Psoas muscle (tissue), 8 donors: Measurements from ENCODE around the gene JMJD1C. TPM values are rescaled to one million over a fixed set of nuclear protein-coding genes. Genes with fewer than 3 reads are reported as not detected.

Experiments used
- ATAC-seq, 4 donors: fragments of 200-7000 bp; cut with Tn5 transposase; one replicate each; pipeline ENCODE4 v1.9.1; 2020; ENCODE audit warnings: moderate library complexity in 3 of 4, mild to moderate bottlenecking in 2 of 4
- DNase-seq, 2 donors: peaks; one replicate each; pipeline ENCODE4 v3.0.0-alpha.2; 2020
- H3K27ac ChIP-seq: fragments of 200-600 bp; one replicate; pipeline ENCODE4 v1.8.0; 2022
- H3K27me3 ChIP-seq, 3 donors: fragments of 200-600 bp in 1 of 3; one replicate each; pipeline versions ENCODE4 v1.6.1 to v1.8.0; 2013 to 2022; ENCODE audit warnings: low read length in 2 of 3, mild to moderate bottlenecking in 2 of 3, moderate library complexity in 1 of 3; ENCODE audit not compliant: insufficient read depth in 3 of 3
- H3K36me3 ChIP-seq, 2 donors: fragments of 200-600 bp in 1 of 2; one replicate each; pipeline versions ENCODE4 v1.6.1 to v1.8.0; 2013 to 2022; ENCODE audit warnings: low read depth in 1 of 2, mild to moderate bottlenecking in 1 of 2, moderate library complexity in 1 of 2; ENCODE audit not compliant: insufficient read depth in 1 of 2
- H3K4me1 ChIP-seq: fragments of 200-600 bp; one replicate; pipeline ENCODE4 v1.8.0; 2022
- H3K4me3 ChIP-seq: fragments of 200-600 bp; one replicate; pipeline ENCODE4 v1.8.0; 2022; ENCODE audit warnings: mild to moderate bottlenecking
- H3K9me3 ChIP-seq: fragments of 200-600 bp; one replicate; pipeline ENCODE4 v1.8.0; 2022
- WGBS, 3 donors: extraction: QIAGEN DNeasy Blood & Tissue Kit; methylation state at CpG; one replicate each; pipeline versions ENCODE4 v1.1.6 to v1.1.7; 2013; 5-methylcytosine and 5-hydroxymethylcytosine counted together
- intact Hi-C, 2 donors: fragments of 100-400 bp; cut with DNase I; formaldehyde crosslinking; loops; one replicate each; pipeline versions ENCODE4 v1.11.0 to v1.14.2; 2022
- polyA plus RNA-seq, 3 donors: library from polyadenylated mRNA; stranded (reverse); fragments of 200-250 nt; gene quantifications; one replicate each; pipeline ENCODE4 v1.2.3, GENCODE V29; 2013
- total RNA-seq, 4 donors: library from RNA; stranded (reverse); fragmentation: NEBNext Ultra II Directional in 2 of 4; extraction: Animal tissue kit (Norgen Biotek cat#: 25700) in 2 of 4; gene quantifications; one replicate each; pipeline versions ENCODE4 v1.2.1 to v1.2.4, GENCODE V29; 2021 to 2023
- TF ChIP-seq, protein P1 (sequence below): fragments of 200-600 bp; IDR thresholded peaks from one replicate; pipeline ENCODE4 v1.8.0; 2022; ENCODE audit warnings: antibody characterized with exemption
- donor health status: healthy with polysubstance abuse.
- donor health status: DM: no; HTN: no; CAD: no; lungs with moderate emphysema.
- donor health status: Bipolar disorder and iron deficiency.
- donor health status: healthy.
- donor health status: DM: yes; HTN: yes; CAD: no.
- donor health status: DM: no; HTN: no; CAD: no.
- donor health status: DM: no; HTN: no; CAD: no.
- donor health status: DM: yes; HTN: yes; CAD: no.

The JMJD1C gene
- total and polyA plus RNA-seq, 7 donors: 17.5 to 74.4 (median 28.8) TPM

DNA sequence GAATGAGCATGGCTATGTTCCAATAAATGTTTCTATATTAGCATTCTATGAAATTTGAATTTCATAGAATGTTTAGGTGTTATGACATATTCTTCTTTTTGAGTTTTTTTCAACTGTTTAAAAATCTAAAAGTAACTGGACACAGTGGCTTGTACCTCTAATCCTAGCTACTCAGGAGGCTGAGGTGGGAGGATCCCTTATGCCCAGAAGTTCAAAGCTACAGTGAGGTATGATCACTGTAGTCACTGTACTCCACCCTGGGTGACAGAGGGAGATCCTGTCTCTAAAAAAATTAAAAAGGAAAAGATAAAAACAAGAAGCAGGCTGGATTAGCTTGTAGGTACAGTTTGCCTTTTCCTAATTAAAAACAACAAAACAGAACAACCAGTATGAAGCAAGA, 237.5 kb downstream of the JMJD1C start:
- TF ChIP-seq, protein P1, sequence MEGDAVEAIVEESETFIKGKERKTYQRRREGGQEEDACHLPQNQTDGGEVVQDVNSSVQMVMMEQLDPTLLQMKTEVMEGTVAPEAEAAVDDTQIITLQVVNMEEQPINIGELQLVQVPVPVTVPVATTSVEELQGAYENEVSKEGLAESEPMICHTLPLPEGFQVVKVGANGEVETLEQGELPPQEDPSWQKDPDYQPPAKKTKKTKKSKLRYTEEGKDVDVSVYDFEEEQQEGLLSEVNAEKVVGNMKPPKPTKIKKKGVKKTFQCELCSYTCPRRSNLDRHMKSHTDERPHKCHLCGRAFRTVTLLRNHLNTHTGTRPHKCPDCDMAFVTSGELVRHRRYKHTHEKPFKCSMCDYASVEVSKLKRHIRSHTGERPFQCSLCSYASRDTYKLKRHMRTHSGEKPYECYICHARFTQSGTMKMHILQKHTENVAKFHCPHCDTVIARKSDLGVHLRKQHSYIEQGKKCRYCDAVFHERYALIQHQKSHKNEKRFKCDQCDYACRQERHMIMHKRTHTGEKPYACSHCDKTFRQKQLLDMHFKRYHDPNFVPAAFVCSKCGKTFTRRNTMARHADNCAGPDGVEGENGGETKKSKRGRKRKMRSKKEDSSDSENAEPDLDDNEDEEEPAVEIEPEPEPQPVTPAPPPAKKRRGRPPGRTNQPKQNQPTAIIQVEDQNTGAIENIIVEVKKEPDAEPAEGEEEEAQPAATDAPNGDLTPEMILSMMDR: no peak
- Histone ChIP-seq H3K27me3 (no peaks in the 10 kb centered on the region), H3K36me3 (no peaks in the 10 kb centered on the region), H3K9me3 (no peaks in the 10 kb centered on the region), H3K27ac (no peak overlapping the region), H3K4me1 (peaks cover 19% of the 10 kb centered on the region), H3K4me3 (no peak overlapping the region)
- DNase-seq (no peak), ATAC-seq (no peak)
- intact Hi-C loops: no loop called here

DNA sequence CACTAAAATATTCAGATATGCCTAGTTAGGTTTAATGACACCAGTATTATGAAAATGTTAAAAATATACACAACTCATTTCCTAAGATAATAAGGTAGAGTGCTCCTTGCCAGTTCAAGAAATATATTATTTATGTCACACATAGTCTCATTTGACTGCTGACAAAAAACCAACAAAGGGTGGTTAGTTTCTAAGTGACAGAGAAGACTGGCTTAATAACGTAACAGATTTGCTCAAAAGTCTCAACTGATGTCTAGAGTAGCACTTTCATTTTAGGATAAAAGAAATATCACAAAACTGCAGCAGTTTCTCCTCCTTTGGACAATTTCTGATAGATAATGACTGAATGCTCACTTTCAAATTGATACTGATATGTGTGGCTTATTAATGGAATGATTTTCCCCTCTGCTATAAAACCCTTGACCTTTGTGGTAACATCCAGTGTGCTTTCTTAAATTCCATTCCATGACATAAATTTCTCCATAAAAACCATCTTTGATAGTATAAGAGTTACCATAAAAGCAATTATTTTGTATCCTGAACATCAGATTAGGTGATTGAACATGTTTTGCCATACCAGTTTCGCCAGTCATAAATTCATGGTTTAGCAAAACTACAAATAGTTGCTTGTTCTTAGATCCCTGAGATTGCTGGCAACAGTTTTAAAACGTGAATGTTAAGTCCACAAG, 238.4 kb downstream of the JMJD1C start:
- H3K27ac ChIP-seq: no peak overlapping the region
- intact Hi-C loops: no loop called here
- H3K9me3 ChIP-seq: no peaks in the 10 kb centered on the region
- no peak overlapping the region for H3K4me3 ChIP-seq
- H3K4me1 ChIP-seq: peaks cover 16% of the 10 kb centered on the region
- no peaks in the 10 kb centered on the region for H3K27me3 ChIP-seq
- ATAC-seq (no peak), DNase-seq (no peak)
- WGBS, 3 donors: 63 to 76% (median 67%) methylated on average over 3 of the region's 3 CpGs
- TF ChIP-seq, protein P1: no peak
- H3K36me3 ChIP-seq: no peaks in the 10 kb centered on the region

DNA sequence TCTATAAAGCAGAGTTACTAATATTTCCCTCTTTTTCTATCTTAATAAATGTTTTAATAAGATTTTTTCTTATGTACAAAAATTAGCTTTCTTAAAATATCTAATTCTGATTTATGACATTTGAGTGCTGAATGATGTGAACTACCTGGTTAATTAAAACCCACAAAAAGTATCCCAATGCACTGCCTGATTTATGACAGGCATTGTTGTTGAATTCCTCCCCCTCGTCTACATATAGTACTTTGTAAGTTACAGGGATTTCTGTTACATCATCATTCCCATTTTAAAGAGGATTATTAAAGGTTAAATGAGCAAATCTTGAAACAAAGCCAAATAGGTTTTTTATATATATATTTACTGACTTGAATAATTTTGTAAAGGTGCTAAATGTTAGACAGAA, 241.5 kb downstream of the JMJD1C start:
- intact Hi-C loops: no loop called here
- no peaks in the 10 kb centered on the region for H3K27me3 ChIP-seq
- peaks cover 16% of the 10 kb centered on the region for H3K4me1 ChIP-seq

DNA sequence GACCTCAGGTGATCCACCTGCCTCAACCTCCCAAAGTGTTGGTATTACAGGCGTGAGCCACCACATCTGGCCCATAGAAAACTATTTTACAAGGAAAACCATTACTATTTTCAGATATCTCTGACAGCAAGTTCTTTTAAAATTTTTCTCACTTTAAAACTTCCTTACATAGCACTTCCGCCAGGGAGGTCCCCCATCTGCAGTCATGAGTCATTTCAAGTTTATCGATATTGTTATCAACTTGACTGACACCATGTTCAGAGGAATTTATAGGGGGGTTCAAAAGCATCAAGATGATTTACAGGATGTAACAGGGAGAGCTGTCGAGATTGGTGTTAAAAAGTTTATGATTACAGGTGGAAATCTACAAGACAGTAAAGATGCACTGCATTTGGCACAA, 243.8 kb downstream of the JMJD1C start:
- no peak for DNase-seq
- TF ChIP-seq, protein P1: no peak
- Histone ChIP-seq H3K27ac (no peak overlapping the region), H3K27me3 (no peaks in the 10 kb centered on the region), H3K9me3 (no peaks in the 10 kb centered on the region), H3K4me3 (no peak overlapping the region), H3K36me3 (no peaks in the 10 kb centered on the region), H3K4me1 (peaks cover under 1% of the 10 kb centered on the region)
- no peak for ATAC-seq
- intact Hi-C loops: no loop called here
- 88 to 94% (median 92%) methylated on average over 4 of the region's 4 CpGs for WGBS, 3 donors

More for the DNA sequence above, 241.5 kb downstream of the JMJD1C start:
- no peak overlapping the region for H3K27ac ChIP-seq
- no peaks in the 10 kb centered on the region for H3K9me3 ChIP-seq
- DNase-seq (no peak), ATAC-seq (no peak)
- H3K4me3 ChIP-seq: no peak overlapping the region
- no peaks in the 10 kb centered on the region for H3K36me3 ChIP-seq
- TF ChIP-seq, protein P1: no peak
- WGBS, 3 donors: 66 to 74% (median 67%) methylated on average over 1 of the region's 1 CpG

DNA sequence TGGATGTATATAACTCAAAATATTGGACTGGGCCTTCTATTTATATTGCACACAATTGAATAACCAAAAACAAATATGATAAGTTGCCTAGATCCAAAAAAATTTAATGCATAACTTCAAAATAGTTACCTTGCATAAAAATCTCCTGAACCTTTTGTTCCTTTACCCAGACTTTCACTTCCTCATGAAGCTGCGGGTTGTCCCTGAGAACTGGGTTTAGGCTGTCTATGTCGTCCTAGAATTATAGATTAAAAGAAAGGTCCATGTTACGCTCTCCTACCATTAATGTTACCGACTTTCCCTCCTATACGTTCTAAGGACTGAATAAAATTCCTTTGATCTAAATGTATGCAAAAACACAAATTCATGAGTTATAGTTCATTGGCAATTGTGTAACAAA, 246.0 kb downstream of the JMJD1C start:
- peaks cover 3% of the 10 kb centered on the region for H3K4me1 ChIP-seq
- TF ChIP-seq, protein P1: no peak
- 85 to 89% (median 85%) methylated on average over 5 of the region's 5 CpGs for WGBS, 3 donors
- H3K9me3 ChIP-seq: no peaks in the 10 kb centered on the region
- no peak for ATAC-seq
- peaks cover 4 to 15% of the 10 kb centered on the region in 2 donors for H3K36me3 ChIP-seq
- no peak for DNase-seq
- intact Hi-C loops: loop anchor here (5.0 to 10.0 kb wide), 5 partner anchors 43 to 598 kb away; no protein-coding TSS in a partner anchor
- H3K27me3 ChIP-seq: no peaks in the 10 kb centered on the region
- no peak overlapping the region for H3K4me3 ChIP-seq
- no peak overlapping the region for H3K27ac ChIP-seq
